ENCODE measurements around the gene NTSR1. TPM values are rescaled to one million over a fixed set of nuclear protein-coding genes. Genes with fewer than 3 reads are reported as not detected.

Gene NTSR1
- total RNA-seq, 1 experiment from 2014 or later, result 44.1 TPM

GRCh38 chr20:62688083-62688482 is 20.6 kb upstream of the NTSR1 start:
- DNase-seq (ENCODE audit: low read depth, low spot score) (no peak), ATAC-seq (no peak)
- H3K4me3 ChIP-seq (ENCODE audit: low read depth in 2 of 2, low read length in 2 of 2), result no peak overlapping the region
- H3K4me1 ChIP-seq (ENCODE audit: control insufficient read depth, insufficient read depth, low read length), result peaks cover 13% of the 10 kb centered on the region
- no peaks in the 10 kb centered on the region for H3K27me3 ChIP-seq (ENCODE audit: control insufficient read depth, insufficient read depth, low read length)
- H3K27ac ChIP-seq (ENCODE audit: low read length), result no peak overlapping the region
- no peaks in the 10 kb centered on the region for H3K9me3 ChIP-seq (ENCODE audit: control insufficient read depth, insufficient read depth, low read depth, low read length)
- in situ Hi-C loops (cut with HindIII; ENCODE audit: low pct_unique_long_range_greater_than_20kb, low sequenced_read_pairs), result no loop called here
- no peaks in the 10 kb centered on the region for H3K36me3 ChIP-seq (ENCODE audit: control insufficient read depth, insufficient read depth, low read length)
- intact Hi-C loops (cut with micrococcal nuclease; ENCODE audit: unreplicated experiment), result no loop called here
- BruUV-seq (replicated peaks), result no TSS peak
- CTCF ChIA-PET, result interaction anchor here (0.8 to 1.6 kb wide), 2 partner anchors 20 to 104 kb away, joined by 3 to 4 read pairs; no protein-coding TSS in a partner anchor
- POLR2A ChIA-PET, result no interaction called here
- TF ChIP-seq, protein P1, sequence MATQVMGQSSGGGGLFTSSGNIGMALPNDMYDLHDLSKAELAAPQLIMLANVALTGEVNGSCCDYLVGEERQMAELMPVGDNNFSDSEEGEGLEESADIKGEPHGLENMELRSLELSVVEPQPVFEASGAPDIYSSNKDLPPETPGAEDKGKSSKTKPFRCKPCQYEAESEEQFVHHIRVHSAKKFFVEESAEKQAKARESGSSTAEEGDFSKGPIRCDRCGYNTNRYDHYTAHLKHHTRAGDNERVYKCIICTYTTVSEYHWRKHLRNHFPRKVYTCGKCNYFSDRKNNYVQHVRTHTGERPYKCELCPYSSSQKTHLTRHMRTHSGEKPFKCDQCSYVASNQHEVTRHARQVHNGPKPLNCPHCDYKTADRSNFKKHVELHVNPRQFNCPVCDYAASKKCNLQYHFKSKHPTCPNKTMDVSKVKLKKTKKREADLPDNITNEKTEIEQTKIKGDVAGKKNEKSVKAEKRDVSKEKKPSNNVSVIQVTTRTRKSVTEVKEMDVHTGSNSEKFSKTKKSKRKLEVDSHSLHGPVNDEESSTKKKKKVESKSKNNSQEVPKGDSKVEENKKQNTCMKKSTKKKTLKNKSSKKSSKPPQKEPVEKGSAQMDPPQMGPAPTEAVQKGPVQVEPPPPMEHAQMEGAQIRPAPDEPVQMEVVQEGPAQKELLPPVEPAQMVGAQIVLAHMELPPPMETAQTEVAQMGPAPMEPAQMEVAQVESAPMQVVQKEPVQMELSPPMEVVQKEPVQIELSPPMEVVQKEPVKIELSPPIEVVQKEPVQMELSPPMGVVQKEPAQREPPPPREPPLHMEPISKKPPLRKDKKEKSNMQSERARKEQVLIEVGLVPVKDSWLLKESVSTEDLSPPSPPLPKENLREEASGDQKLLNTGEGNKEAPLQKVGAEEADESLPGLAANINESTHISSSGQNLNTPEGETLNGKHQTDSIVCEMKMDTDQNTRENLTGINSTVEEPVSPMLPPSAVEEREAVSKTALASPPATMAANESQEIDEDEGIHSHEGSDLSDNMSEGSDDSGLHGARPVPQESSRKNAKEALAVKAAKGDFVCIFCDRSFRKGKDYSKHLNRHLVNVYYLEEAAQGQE (IDR thresholded peaks at IDR 0.05; ENCODE audit: insufficient read depth in 1 of 2, low read depth in 2 of 2, low read length in 1 of 2), result no peak
- TF ChIP-seq CTCF (IDR thresholded peaks at IDR 0.05) (no peak), POLR2AphosphoS5 (IDR thresholded peaks at IDR 0.05; ENCODE audit: low read depth, low read length) (no peak), SIN3A (IDR thresholded peaks at IDR 0.05; ENCODE audit: borderline replicate concordance, insufficient read depth, low read depth, low read length) (no peak), TCF7L2 (IDR thresholded peaks at IDR 0.05; ENCODE audit: low read depth, low read length) (no peak)

DNA sequence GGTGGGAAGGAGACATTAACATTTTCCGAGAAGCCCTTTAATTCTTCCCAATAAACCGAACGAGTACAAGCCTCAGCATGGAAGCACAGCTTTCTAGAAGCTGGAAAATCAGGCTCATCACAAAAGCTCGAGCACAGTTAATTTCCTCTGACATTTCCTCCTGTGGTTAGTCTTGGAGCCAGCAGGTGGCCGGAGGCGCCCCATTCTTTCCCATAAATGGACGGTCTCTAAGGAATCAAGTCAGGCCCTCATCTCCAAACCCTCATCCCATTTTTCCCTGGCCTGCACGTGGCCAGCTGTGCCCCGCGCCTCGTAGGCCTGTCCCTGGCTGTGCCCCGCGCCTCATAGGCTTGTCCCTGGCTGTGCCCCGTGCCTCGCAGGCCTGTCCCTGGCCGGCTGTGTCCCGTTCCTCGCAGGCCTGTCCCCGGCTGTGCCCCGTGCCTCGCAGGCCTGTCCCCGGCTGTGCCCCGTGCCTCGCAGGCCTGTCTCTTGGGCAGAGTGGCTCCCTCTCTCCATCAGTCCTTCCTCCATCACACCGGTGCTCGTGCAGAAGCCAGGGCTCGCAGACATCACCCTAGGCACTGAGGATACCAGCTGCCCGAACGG is 19.7 kb upstream of the NTSR1 start:
- Histone ChIP-seq H3K27ac (ENCODE audit: low read length) (no peak overlapping the region), H3K36me3 (ENCODE audit: control insufficient read depth, insufficient read depth, low read length) (no peaks in the 10 kb centered on the region), H3K4me1 (ENCODE audit: control insufficient read depth, insufficient read depth, low read length) (peaks cover 13% of the 10 kb centered on the region), H3K27me3 (ENCODE audit: control insufficient read depth, insufficient read depth, low read length) (no peaks in the 10 kb centered on the region), H3K9me3 (ENCODE audit: control insufficient read depth, insufficient read depth, low read depth, low read length) (no peaks in the 10 kb centered on the region), H3K4me3 (ENCODE audit: low read depth in 2 of 2, low read length in 2 of 2) (no peak overlapping the region)
- intact Hi-C loops (cut with micrococcal nuclease; ENCODE audit: unreplicated experiment), result no loop called here
- in situ Hi-C loops (cut with HindIII; ENCODE audit: low pct_unique_long_range_greater_than_20kb, low sequenced_read_pairs), result no loop called here
- no TSS peak for BruUV-seq (replicated peaks)
- ATAC-seq, result peak; percentile 57
- ChIA-PET POLR2A (no interaction called here), CTCF (interaction anchor here (0.6 to 1.6 kb wide), 2 partner anchors 19 to 56 kb away, joined by 4 read pairs; no protein-coding TSS in a partner anchor)
- TF ChIP-seq, protein P1 (IDR thresholded peaks at IDR 0.05; ENCODE audit: insufficient read depth in 1 of 2, low read depth in 2 of 2, low read length in 1 of 2), result no peak
- no peak for DNase-seq (ENCODE audit: low read depth, low spot score)

Measured in Panc1 (cell line).